ENCODE measurements around the gene WSCD1.

Gene WSCD1

DNA sequence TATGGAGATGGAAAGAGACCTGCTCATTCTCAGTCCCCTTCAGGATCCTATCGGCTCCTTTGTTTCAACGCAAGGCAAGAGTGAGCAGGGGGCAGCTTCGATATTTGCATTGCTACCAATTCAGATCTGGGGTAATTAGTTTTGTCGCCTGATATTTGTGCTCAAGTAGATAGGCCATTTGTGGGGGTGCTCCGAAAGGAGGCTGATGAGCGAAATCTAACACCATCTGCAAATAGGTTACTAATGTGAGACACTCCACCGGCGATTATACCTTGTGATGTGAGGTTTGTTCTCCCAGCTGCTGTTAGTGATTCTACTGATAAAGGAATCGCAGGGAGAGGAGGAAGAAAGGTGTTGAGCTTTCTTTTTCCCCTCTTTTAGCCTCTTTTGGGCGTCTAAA lies 31.5 kb downstream of the WSCD1 start:
- H3K9ac ChIP-seq (ENCODE audit: low read depth, low read length): no peak overlapping the region
- H3K27ac ChIP-seq (ENCODE audit: low read length): no peak overlapping the region

DNA sequence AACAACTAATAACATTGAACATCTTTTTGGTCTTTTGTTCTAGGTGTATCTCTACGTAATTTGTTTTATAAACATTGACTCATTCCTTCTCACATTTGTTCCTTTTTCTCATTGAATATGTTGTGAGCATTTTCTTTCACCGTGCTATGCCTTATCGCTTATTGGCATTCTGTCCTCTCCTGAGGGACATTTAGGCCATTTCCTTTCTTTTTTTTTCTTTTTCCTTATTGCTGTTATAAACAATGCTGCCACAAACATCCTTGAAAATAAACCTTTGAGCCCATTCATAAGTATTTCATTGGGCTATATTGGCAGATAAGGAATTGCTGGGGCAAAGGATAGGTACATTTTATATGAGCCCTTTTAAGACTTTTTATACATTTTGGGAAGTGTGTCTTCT lies 32.4 kb downstream of the WSCD1 start:
- no peak for TF ChIP-seq EZH2 (IDR thresholded peaks at IDR 0.05; ENCODE audit: borderline replicate concordance, low read depth, low read length, severe bottlenecking)
- TF ChIP-seq, protein P1, sequence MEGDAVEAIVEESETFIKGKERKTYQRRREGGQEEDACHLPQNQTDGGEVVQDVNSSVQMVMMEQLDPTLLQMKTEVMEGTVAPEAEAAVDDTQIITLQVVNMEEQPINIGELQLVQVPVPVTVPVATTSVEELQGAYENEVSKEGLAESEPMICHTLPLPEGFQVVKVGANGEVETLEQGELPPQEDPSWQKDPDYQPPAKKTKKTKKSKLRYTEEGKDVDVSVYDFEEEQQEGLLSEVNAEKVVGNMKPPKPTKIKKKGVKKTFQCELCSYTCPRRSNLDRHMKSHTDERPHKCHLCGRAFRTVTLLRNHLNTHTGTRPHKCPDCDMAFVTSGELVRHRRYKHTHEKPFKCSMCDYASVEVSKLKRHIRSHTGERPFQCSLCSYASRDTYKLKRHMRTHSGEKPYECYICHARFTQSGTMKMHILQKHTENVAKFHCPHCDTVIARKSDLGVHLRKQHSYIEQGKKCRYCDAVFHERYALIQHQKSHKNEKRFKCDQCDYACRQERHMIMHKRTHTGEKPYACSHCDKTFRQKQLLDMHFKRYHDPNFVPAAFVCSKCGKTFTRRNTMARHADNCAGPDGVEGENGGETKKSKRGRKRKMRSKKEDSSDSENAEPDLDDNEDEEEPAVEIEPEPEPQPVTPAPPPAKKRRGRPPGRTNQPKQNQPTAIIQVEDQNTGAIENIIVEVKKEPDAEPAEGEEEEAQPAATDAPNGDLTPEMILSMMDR (IDR thresholded peaks at IDR 0.05; ENCODE audit: borderline replicate concordance, extremely low read depth, low read length, poor library complexity, severe bottlenecking): no peak
- no peak for ATAC-seq (ENCODE audit: insufficient read depth, low read depth)
- no peak overlapping the region for H3K27ac ChIP-seq (ENCODE audit: low read length)
- no peaks in the 10 kb centered on the region for H3K4me1 ChIP-seq (ENCODE audit: insufficient read depth, low read length)
- no peaks in the 10 kb centered on the region for H3K27me3 ChIP-seq (ENCODE audit: insufficient read depth, low read length, poor library complexity)
- H2AFZ ChIP-seq (ENCODE audit: low read depth, low read length): no peak overlapping the region
- no peaks in the 10 kb centered on the region for H3K36me3 ChIP-seq (ENCODE audit: insufficient read depth, low read length)
- no peak overlapping the region for H3K4me2 ChIP-seq (ENCODE audit: insufficient read depth, low read length)
- no peaks in the 10 kb centered on the region for H3K9me3 ChIP-seq (ENCODE audit: insufficient read depth, low read length, severe bottlenecking)
- no peak overlapping the region for H3K9ac ChIP-seq (ENCODE audit: low read depth, low read length)
- DNase-seq: no peak
- no peak overlapping the region for H3K4me3 ChIP-seq (ENCODE audit: low read depth in 1 of 2, low read length in 2 of 2)
- no peaks in the 10 kb centered on the region for H3K79me2 ChIP-seq (ENCODE audit: insufficient read depth, low read length)
- no peaks in the 10 kb centered on the region for H4K20me1 ChIP-seq (ENCODE audit: insufficient read depth, low read length)

More for the DNA sequence above, 31.5 kb downstream of the WSCD1 start:
- Histone ChIP-seq H3K4me1 (ENCODE audit: insufficient read depth, low read length) (no peaks in the 10 kb centered on the region), H3K4me3 (ENCODE audit: low read depth in 1 of 2, low read length in 2 of 2) (no peak overlapping the region), H4K20me1 (ENCODE audit: insufficient read depth, low read length) (no peaks in the 10 kb centered on the region), H2AFZ (ENCODE audit: low read depth, low read length) (no peak overlapping the region), H3K27me3 (ENCODE audit: insufficient read depth, low read length, poor library complexity) (no peaks in the 10 kb centered on the region), H3K79me2 (ENCODE audit: insufficient read depth, low read length) (no peaks in the 10 kb centered on the region), H3K9me3 (ENCODE audit: insufficient read depth, low read length, severe bottlenecking) (no peaks in the 10 kb centered on the region), H3K4me2 (ENCODE audit: insufficient read depth, low read length) (no peak overlapping the region), H3K36me3 (ENCODE audit: insufficient read depth, low read length) (no peaks in the 10 kb centered on the region)
- ATAC-seq (ENCODE audit: insufficient read depth, low read depth) (no peak), DNase-seq (no peak)
- TF ChIP-seq, protein P1 (IDR thresholded peaks at IDR 0.05; ENCODE audit: borderline replicate concordance, extremely low read depth, low read length, poor library complexity, severe bottlenecking): no peak
- no peak for TF ChIP-seq EZH2 (IDR thresholded peaks at IDR 0.05; ENCODE audit: borderline replicate concordance, low read depth, low read length, severe bottlenecking)

DNA sequence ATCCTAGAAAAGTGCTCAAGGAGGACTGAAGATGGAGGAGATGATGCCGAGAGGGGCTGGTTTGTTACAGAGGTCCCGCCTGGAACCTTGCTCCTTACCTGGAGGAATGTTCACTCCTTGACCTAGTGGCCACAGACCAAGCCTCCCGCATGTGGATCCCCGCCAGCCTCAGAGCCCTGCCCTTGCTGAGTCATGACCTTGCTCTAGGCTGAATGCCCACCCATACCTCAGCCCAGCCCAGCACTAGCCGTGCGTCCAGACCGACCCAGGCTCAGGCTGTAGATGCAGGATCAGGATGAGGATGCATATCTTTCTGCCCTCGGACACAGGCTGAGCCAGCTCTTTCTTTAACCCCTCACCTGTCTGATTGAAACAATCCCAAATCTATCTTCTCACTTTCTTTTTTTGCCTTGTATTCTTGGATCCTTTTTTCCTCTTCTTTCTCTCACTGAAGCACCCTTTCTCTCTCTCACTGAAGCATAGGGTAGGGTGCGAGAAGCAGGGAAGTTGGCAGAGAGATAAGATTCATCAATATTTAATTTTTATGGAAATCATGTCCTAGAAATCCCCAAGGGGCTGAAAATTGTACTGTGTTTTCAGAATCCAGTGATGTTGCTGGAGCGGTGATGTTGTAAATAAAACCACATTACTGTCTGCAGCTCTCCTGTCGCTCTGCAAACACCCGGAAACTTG lies 34.9 kb downstream of the WSCD1 start:
- H3K4me3 ChIP-seq (ENCODE audit: low read depth in 1 of 2, low read length in 2 of 2): no peak overlapping the region
- H3K4me1 ChIP-seq (ENCODE audit: insufficient read depth, low read length): no peaks in the 10 kb centered on the region
- no peak overlapping the region for H2AFZ ChIP-seq (ENCODE audit: low read depth, low read length)
- no peaks in the 10 kb centered on the region for H3K36me3 ChIP-seq (ENCODE audit: insufficient read depth, low read length)
- TF ChIP-seq, protein P1 (IDR thresholded peaks at IDR 0.05; ENCODE audit: borderline replicate concordance, extremely low read depth, low read length, poor library complexity, severe bottlenecking): no peak
- no peak for TF ChIP-seq EZH2 (IDR thresholded peaks at IDR 0.05; ENCODE audit: borderline replicate concordance, low read depth, low read length, severe bottlenecking)
- H3K27ac ChIP-seq (ENCODE audit: low read length): no peak overlapping the region
- no peaks in the 10 kb centered on the region for H4K20me1 ChIP-seq (ENCODE audit: insufficient read depth, low read length)
- ATAC-seq (ENCODE audit: insufficient read depth, low read depth) (no peak), DNase-seq (no peak)
- no peak overlapping the region for H3K4me2 ChIP-seq (ENCODE audit: insufficient read depth, low read length)
- H3K79me2 ChIP-seq (ENCODE audit: insufficient read depth, low read length): no peaks in the 10 kb centered on the region
- H3K27me3 ChIP-seq (ENCODE audit: insufficient read depth, low read length, poor library complexity): no peaks in the 10 kb centered on the region
- no peak overlapping the region for H3K9ac ChIP-seq (ENCODE audit: low read depth, low read length)
- no peaks in the 10 kb centered on the region for H3K9me3 ChIP-seq (ENCODE audit: insufficient read depth, low read length, severe bottlenecking)
